ENCODE data around the gene POC5.

POC5 gene

DNA sequence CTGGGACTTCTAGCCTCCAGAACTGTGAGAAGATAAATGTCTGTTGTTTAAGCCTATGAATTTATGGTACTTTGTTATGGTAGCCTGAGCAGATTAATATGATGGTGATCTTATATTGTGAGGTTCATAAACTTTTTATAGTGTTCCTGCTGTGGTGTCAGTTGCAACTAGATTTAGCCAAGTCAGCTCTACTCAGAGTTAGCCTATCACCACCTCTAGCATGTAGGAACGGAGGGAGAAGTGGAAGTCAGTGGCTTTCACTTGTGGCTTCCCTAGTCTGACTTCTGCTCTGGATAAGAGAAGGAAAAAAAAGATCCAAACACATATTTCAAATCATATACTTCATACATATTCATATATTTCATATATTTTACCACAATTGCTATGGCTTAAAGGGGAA, 6.6 kb downstream of the POC5 start:
- H3K9me3 ChIP-seq (ENCODE audit: control insufficient read depth, low read length), result no peaks in the 10 kb centered on the region
- peaks cover 2% of the 10 kb centered on the region for H3K4me1 ChIP-seq (ENCODE audit: control insufficient read depth, insufficient read depth, low read depth, low read length)
- no CpG with 5 or more reads among the region's 1 CpG for WGBS
- H3K79me1 ChIP-seq (replicated peaks; ENCODE audit: low read length, poor library complexity, severe bottlenecking), result peaks cover 22% of the 10 kb centered on the region
- H3K4me3 ChIP-seq (ENCODE audit: insufficient read depth in 1 of 2, low read depth in 1 of 2, low read length in 2 of 2), result no peak overlapping the region
- H3K36me3 ChIP-seq (ENCODE audit: control insufficient read depth in 1 of 2, insufficient read depth in 2 of 2, low read depth in 1 of 2, low read length in 2 of 2), result peaks cover 6 to 14% of the 10 kb centered on the region in 2 experiments
- H3K27me3 ChIP-seq (ENCODE audit: control insufficient read depth in 1 of 2, insufficient read depth in 1 of 2, low read length in 2 of 2), result no peaks in the 10 kb centered on the region
- H3K9ac ChIP-seq (ENCODE audit: low read length), result no peak overlapping the region
- H2BK5ac ChIP-seq (ENCODE audit: low read depth, low read length, poor library complexity, severe bottlenecking), result no peak overlapping the region
- no peak overlapping the region for H3K18ac ChIP-seq (ENCODE audit: low read depth in 1 of 2, low read length in 2 of 2)
- H3K4ac ChIP-seq (ENCODE audit: low read depth in 1 of 2, low read length in 2 of 2), result no peak overlapping the region
- H3K23ac ChIP-seq (ENCODE audit: low read length in 2 of 2), result no peak overlapping the region
- no peak overlapping the region for H4K8ac ChIP-seq (ENCODE audit: low read length)
- H2BK15ac ChIP-seq (ENCODE audit: low read depth, poor library complexity, severe bottlenecking), result no peak overlapping the region
- H2BK120ac ChIP-seq (ENCODE audit: low read depth, low read length), result no peak overlapping the region
- no peak overlapping the region for H3K4me2 ChIP-seq (ENCODE audit: low read length, poor library complexity, severe bottlenecking)
- no peak for DNase-seq
- no peak overlapping the region for H3K14ac ChIP-seq (ENCODE audit: low read length in 2 of 2)
- H4K91ac ChIP-seq (ENCODE audit: low read length), result no peak overlapping the region
- no peak overlapping the region for H2BK12ac ChIP-seq (ENCODE audit: low read length in 2 of 2)
- no peak overlapping the region for H2AFZ ChIP-seq (ENCODE audit: low read depth, low read length)
- no peak overlapping the region for H2AK5ac ChIP-seq (ENCODE audit: low read length, severe bottlenecking)
- H3K27ac ChIP-seq (ENCODE audit: low read length, poor library complexity, severe bottlenecking), result no peak overlapping the region

DNA sequence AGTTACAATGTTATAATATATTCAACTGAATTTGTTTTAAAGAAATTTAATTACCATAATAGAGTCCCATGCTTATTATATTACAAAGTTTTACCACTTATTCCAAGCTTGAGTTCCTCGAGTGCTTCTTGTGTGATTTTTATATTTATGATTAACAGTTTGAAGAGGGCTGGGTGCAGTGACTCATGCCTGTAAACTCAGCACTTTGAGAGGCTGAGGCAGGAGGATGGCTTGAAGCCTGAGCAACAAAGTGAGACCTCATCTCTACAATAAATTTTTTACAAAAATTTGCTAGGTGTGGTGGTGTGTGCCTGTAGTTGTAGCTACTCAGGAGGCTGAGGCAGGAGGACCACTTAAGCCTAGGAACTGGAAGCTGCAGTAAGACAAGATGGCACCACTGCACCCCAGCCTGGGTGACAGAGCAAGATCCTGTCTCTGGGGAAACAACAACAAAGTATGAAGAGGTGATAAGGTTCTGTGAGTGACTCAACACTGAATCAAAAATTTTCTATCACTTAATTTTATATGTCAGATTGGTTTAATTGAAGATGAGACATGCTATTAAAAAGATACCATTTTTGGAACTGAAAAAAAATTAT, 9.2 kb downstream of the POC5 start:
- H4K91ac ChIP-seq (ENCODE audit: low read length), result no peak overlapping the region
- H3K9ac ChIP-seq (ENCODE audit: low read length), result no peak overlapping the region
- H3K79me1 ChIP-seq (replicated peaks; ENCODE audit: low read length, poor library complexity, severe bottlenecking), result peaks cover 21% of the 10 kb centered on the region
- no peak overlapping the region for H3K23ac ChIP-seq (ENCODE audit: low read length in 2 of 2)
- no peak overlapping the region for H3K4me3 ChIP-seq (ENCODE audit: insufficient read depth in 1 of 2, low read depth in 1 of 2, low read length in 2 of 2)
- H3K4ac ChIP-seq (ENCODE audit: low read depth in 1 of 2, low read length in 2 of 2), result no peak overlapping the region
- no peak overlapping the region for H2AFZ ChIP-seq (ENCODE audit: low read depth, low read length)
- H2BK5ac ChIP-seq (ENCODE audit: low read depth, low read length, poor library complexity, severe bottlenecking), result no peak overlapping the region
- H2BK120ac ChIP-seq (ENCODE audit: low read depth, low read length), result no peak overlapping the region
- DNase-seq, result no peak
- peak overlapping the region; percentile 47 for H3K27ac ChIP-seq (ENCODE audit: low read length, poor library complexity, severe bottlenecking)
- no peaks in the 10 kb centered on the region for H3K27me3 ChIP-seq (ENCODE audit: control insufficient read depth in 1 of 2, insufficient read depth in 1 of 2, low read length in 2 of 2)
- H2BK15ac ChIP-seq (ENCODE audit: low read depth, poor library complexity, severe bottlenecking), result no peak overlapping the region
- H3K4me1 ChIP-seq (ENCODE audit: control insufficient read depth, insufficient read depth, low read depth, low read length), result peaks cover 2% of the 10 kb centered on the region
- no CpG with 5 or more reads among the region's 1 CpG for WGBS
- H2BK12ac ChIP-seq (ENCODE audit: low read length in 2 of 2), result no peak overlapping the region
- H3K4me2 ChIP-seq (ENCODE audit: low read length, poor library complexity, severe bottlenecking), result no peak overlapping the region
- no peak overlapping the region for H4K8ac ChIP-seq (ENCODE audit: low read length)
- no peaks in the 10 kb centered on the region for H3K9me3 ChIP-seq (ENCODE audit: control insufficient read depth, low read length)
- H3K18ac ChIP-seq (ENCODE audit: low read depth in 1 of 2, low read length in 2 of 2), result no peak overlapping the region
- H2AK5ac ChIP-seq (ENCODE audit: low read length, severe bottlenecking), result no peak overlapping the region
- H3K36me3 ChIP-seq (ENCODE audit: control insufficient read depth in 1 of 2, insufficient read depth in 2 of 2, low read depth in 1 of 2, low read length in 2 of 2), result peaks cover 6 to 23% of the 10 kb centered on the region in 2 experiments
- no peak overlapping the region for H3K14ac ChIP-seq (ENCODE audit: low read length in 2 of 2)

DNA sequence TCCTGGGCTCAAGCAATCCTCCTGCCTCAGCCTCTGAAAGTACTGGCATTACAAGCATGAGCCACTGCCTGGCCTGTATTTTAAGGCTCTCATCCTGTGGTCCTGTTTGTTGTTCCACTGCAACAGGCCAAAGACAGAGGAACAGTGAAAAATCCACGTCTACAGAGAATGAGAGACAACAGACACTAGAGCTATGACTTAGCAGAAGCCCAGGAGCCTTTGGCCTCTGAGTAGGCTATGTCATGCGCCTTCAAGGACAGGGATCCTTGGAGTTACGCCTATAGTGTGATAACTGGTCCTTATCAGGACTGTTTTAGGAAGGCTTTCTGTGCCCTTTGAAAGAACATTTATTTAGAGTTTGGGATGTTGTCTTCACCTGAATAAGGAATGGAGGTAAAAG, 10.5 kb downstream of the POC5 start:
- no peak overlapping the region for H2BK12ac ChIP-seq (ENCODE audit: low read length in 2 of 2)
- no peak for DNase-seq
- no peak overlapping the region for H3K14ac ChIP-seq (ENCODE audit: low read length in 2 of 2)
- no peak overlapping the region for H2BK5ac ChIP-seq (ENCODE audit: low read depth, low read length, poor library complexity, severe bottlenecking)
- H3K4ac ChIP-seq (ENCODE audit: low read depth in 1 of 2, low read length in 2 of 2), result no peak overlapping the region
- H3K4me3 ChIP-seq (ENCODE audit: insufficient read depth in 1 of 2, low read depth in 1 of 2, low read length in 2 of 2), result no peak overlapping the region
- no peak overlapping the region for H3K4me2 ChIP-seq (ENCODE audit: low read length, poor library complexity, severe bottlenecking)
- H3K27me3 ChIP-seq (ENCODE audit: control insufficient read depth in 1 of 2, insufficient read depth in 1 of 2, low read length in 2 of 2), result no peaks in the 10 kb centered on the region
- 77% methylated on average over 2 of the region's 3 CpGs for WGBS
- no peak overlapping the region for H4K8ac ChIP-seq (ENCODE audit: low read length)
- no peak overlapping the region for H2AK5ac ChIP-seq (ENCODE audit: low read length, severe bottlenecking)
- no peaks in the 10 kb centered on the region for H3K9me3 ChIP-seq (ENCODE audit: control insufficient read depth, low read length)
- no peak overlapping the region for H3K23ac ChIP-seq (ENCODE audit: low read length in 2 of 2)
- H3K18ac ChIP-seq (ENCODE audit: low read depth in 1 of 2, low read length in 2 of 2), result no peak overlapping the region
- peaks cover 21% of the 10 kb centered on the region for H3K79me1 ChIP-seq (replicated peaks; ENCODE audit: low read length, poor library complexity, severe bottlenecking)
- H2AFZ ChIP-seq (ENCODE audit: low read depth, low read length), result no peak overlapping the region
- H3K4me1 ChIP-seq (ENCODE audit: control insufficient read depth, insufficient read depth, low read depth, low read length), result peaks cover 2% of the 10 kb centered on the region
- no peak overlapping the region for H4K91ac ChIP-seq (ENCODE audit: low read length)
- no peak overlapping the region for H2BK120ac ChIP-seq (ENCODE audit: low read depth, low read length)
- no peak overlapping the region for H2BK15ac ChIP-seq (ENCODE audit: low read depth, poor library complexity, severe bottlenecking)
- H3K27ac ChIP-seq (ENCODE audit: low read length, poor library complexity, severe bottlenecking), result no peak overlapping the region
- no peak overlapping the region for H3K9ac ChIP-seq (ENCODE audit: low read length)
- H3K36me3 ChIP-seq (ENCODE audit: control insufficient read depth in 1 of 2, insufficient read depth in 2 of 2, low read depth in 1 of 2, low read length in 2 of 2), result peaks cover 6 to 35% of the 10 kb centered on the region in 2 experiments

DNA sequence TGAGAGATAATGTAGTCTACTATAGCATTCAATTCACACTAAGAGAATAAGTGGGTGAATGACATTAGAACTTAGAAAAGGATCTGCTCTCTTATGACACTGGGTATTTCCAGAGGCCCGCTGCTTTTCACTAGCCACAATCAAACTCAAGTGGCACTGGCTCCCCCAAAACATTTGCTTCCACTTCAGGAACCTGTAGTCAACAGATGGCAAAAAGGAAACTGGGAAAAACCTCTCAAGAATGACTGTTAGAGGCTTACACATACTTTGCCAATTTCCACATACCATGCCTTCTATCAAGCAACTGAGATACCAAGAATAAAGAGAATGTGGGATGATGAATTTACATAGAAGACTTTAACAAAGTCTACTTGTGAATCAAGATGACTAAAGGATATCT, 11.2 kb downstream of the POC5 start:
- Histone ChIP-seq H3K4ac (ENCODE audit: low read depth in 1 of 2, low read length in 2 of 2) (no peak overlapping the region), H2AFZ (ENCODE audit: low read depth, low read length) (no peak overlapping the region), H3K9ac (ENCODE audit: low read length) (no peak overlapping the region), H2AK5ac (ENCODE audit: low read length, severe bottlenecking) (no peak overlapping the region), H2BK12ac (ENCODE audit: low read length in 2 of 2) (no peak overlapping the region), H2BK5ac (ENCODE audit: low read depth, low read length, poor library complexity, severe bottlenecking) (no peak overlapping the region), H3K4me3 (ENCODE audit: insufficient read depth in 1 of 2, low read depth in 1 of 2, low read length in 2 of 2) (no peak overlapping the region), H3K4me2 (ENCODE audit: low read length, poor library complexity, severe bottlenecking) (no peak overlapping the region), H3K9me3 (ENCODE audit: control insufficient read depth, low read length) (no peaks in the 10 kb centered on the region), H3K36me3 (ENCODE audit: control insufficient read depth in 1 of 2, insufficient read depth in 2 of 2, low read depth in 1 of 2, low read length in 2 of 2) (peaks cover 6 to 38% of the 10 kb centered on the region in 2 experiments), H3K79me1 (replicated peaks; ENCODE audit: low read length, poor library complexity, severe bottlenecking) (peaks cover 19% of the 10 kb centered on the region), H3K23ac (ENCODE audit: low read length in 2 of 2) (no peak overlapping the region), H2BK15ac (ENCODE audit: low read depth, poor library complexity, severe bottlenecking) (no peak overlapping the region), H2BK120ac (ENCODE audit: low read depth, low read length) (no peak overlapping the region), H4K8ac (ENCODE audit: low read length) (no peak overlapping the region), H3K18ac (ENCODE audit: low read depth in 1 of 2, low read length in 2 of 2) (no peak overlapping the region), H3K4me1 (ENCODE audit: control insufficient read depth, insufficient read depth, low read depth, low read length) (peaks cover 2% of the 10 kb centered on the region), H3K14ac (ENCODE audit: low read length in 2 of 2) (no peak overlapping the region), H3K27ac (ENCODE audit: low read length, poor library complexity, severe bottlenecking) (no peak overlapping the region), H4K91ac (ENCODE audit: low read length) (no peak overlapping the region), H3K27me3 (ENCODE audit: control insufficient read depth in 1 of 2, insufficient read depth in 1 of 2, low read length in 2 of 2) (no peaks in the 10 kb centered on the region)
- no peak for DNase-seq
- WGBS, result 100% methylated on average over 1 of the region's 1 CpG

Measured in mesenchymal stem cell (in vitro differentiated cells and primary cell).